22Rv1 (cell line): ENCODE results near the gene EVI5.

Experiments used
- ZFX ChIP-seq: fragments of 450-650 bp; IDR thresholded peaks from 2 replicates; pipeline ENCODE4 v1.6.1; 2017; ENCODE audit warnings: antibody characterized with exemption, borderline replicate concordance
- TF ChIP-seq, protein P1 (sequence below): fragments of 450-650 bp; IDR thresholded peaks from 2 replicates; pipeline ENCODE4 v1.5.1; 2017; ENCODE audit warnings: mild to moderate bottlenecking

DNA sequence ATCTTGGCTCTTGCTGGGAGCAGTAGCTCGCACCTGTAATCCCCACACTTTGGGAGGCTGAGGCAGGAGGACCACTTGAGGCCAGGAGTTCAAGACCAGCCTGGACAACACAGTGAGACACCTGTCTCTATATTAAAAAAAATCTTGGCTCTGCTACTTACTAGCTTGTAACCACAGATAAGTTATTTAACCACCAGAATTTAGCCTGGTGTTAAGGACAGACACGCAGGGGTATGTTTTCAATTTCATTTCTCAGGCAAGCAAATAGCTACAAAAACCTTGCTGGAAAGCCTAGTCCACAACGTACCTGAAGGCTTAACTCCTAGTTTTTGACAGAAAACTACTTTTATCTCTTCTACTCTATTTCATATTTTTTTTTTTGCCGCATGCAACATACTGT lies 273.4 kb downstream of the EVI5 start:
- TF ChIP-seq, protein P1, sequence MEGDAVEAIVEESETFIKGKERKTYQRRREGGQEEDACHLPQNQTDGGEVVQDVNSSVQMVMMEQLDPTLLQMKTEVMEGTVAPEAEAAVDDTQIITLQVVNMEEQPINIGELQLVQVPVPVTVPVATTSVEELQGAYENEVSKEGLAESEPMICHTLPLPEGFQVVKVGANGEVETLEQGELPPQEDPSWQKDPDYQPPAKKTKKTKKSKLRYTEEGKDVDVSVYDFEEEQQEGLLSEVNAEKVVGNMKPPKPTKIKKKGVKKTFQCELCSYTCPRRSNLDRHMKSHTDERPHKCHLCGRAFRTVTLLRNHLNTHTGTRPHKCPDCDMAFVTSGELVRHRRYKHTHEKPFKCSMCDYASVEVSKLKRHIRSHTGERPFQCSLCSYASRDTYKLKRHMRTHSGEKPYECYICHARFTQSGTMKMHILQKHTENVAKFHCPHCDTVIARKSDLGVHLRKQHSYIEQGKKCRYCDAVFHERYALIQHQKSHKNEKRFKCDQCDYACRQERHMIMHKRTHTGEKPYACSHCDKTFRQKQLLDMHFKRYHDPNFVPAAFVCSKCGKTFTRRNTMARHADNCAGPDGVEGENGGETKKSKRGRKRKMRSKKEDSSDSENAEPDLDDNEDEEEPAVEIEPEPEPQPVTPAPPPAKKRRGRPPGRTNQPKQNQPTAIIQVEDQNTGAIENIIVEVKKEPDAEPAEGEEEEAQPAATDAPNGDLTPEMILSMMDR = no peak
- no peak for TF ChIP-seq ZFX
